Neural crest cell (in vitro differentiated cells): Measurements from ENCODE around the gene BAAT. TPM values are rescaled to one million over a fixed set of nuclear protein-coding genes. Genes with fewer than 3 reads are reported as not detected.

ENCODE experiments used
- DNase-seq: peaks from one replicate; pipeline ENCODE4 v3.0.0; 2021; ENCODE audit warnings: low read depth, mixed read lengths, low spot score
- H3K27ac Mint-ChIP-seq: one replicate; pipeline ENCODE4 v1.8.0; 2021; ENCODE audit warnings: mild to moderate bottlenecking, mixed read lengths; ENCODE audit not compliant: unreplicated experiment
- H3K27me3 Mint-ChIP-seq: 2 replicates; pipeline ENCODE4 v1.8.0; 2021; ENCODE audit warnings: low read depth, mild to moderate bottlenecking, mixed read lengths
- H3K36me3 Mint-ChIP-seq: 2 replicates; pipeline ENCODE4 v1.8.0; 2021; ENCODE audit warnings: low read depth, mild to moderate bottlenecking, mixed read lengths
- H3K4me1 Mint-ChIP-seq: 2 replicates; pipeline ENCODE4 v1.8.0; 2021; ENCODE audit warnings: mixed read lengths
- H3K4me3 Mint-ChIP-seq: one replicate; pipeline ENCODE4 v1.8.0; 2021; ENCODE audit warnings: mild to moderate bottlenecking, mixed read lengths
- H3K9me3 Mint-ChIP-seq: 2 replicates; pipeline ENCODE4 v1.8.0; 2021; ENCODE audit warnings: mixed read lengths
- total RNA-seq: library from RNA; stranded (reverse); gene quantifications from 2 replicates; pipeline ENCODE4 v1.2.1, GENCODE V29; 2021
- TF ChIP-seq, protein P1 (sequence below): fragments of 200-600 bp; sonication (generic); conservative IDR thresholded peaks from 2 replicates; pipeline ENCODE4 v1.5.0; 2021; ENCODE audit warnings: antibody characterized with exemption, mild to moderate bottlenecking

BAAT gene
- total RNA-seq, 1 donor from 2014 or later: 0.30 TPM

DNA sequence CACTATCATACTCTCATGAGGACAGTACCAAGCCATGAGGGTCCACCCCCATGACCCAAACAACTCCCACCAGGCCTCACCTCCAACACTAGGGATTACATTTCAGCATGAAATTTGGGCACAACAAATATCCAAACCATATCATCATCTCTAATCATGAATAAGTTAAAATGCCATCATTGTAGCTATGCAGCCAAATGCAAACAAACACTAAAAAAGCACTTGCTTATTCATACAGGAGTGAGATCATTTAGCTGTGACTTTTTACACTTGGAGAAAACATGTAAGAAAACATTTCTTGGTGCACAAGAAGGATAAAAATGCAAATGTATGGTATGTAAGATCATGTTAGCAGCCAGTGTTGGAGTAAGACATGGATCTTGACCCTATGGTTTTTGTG, 24.2 kb downstream of the BAAT start:
- Mint-ChIP-seq H3K27ac (no peak overlapping the region), H3K4me3 (no peak overlapping the region), H3K27me3 (no peaks in the 10 kb centered on the region), H3K36me3 (no peaks in the 10 kb centered on the region), H3K4me1 (no peaks in the 10 kb centered on the region), H3K9me3 (peaks cover 4% of the 10 kb centered on the region)
- TF ChIP-seq, protein P1, sequence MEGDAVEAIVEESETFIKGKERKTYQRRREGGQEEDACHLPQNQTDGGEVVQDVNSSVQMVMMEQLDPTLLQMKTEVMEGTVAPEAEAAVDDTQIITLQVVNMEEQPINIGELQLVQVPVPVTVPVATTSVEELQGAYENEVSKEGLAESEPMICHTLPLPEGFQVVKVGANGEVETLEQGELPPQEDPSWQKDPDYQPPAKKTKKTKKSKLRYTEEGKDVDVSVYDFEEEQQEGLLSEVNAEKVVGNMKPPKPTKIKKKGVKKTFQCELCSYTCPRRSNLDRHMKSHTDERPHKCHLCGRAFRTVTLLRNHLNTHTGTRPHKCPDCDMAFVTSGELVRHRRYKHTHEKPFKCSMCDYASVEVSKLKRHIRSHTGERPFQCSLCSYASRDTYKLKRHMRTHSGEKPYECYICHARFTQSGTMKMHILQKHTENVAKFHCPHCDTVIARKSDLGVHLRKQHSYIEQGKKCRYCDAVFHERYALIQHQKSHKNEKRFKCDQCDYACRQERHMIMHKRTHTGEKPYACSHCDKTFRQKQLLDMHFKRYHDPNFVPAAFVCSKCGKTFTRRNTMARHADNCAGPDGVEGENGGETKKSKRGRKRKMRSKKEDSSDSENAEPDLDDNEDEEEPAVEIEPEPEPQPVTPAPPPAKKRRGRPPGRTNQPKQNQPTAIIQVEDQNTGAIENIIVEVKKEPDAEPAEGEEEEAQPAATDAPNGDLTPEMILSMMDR: no peak
- DNase-seq: no peak

DNA sequence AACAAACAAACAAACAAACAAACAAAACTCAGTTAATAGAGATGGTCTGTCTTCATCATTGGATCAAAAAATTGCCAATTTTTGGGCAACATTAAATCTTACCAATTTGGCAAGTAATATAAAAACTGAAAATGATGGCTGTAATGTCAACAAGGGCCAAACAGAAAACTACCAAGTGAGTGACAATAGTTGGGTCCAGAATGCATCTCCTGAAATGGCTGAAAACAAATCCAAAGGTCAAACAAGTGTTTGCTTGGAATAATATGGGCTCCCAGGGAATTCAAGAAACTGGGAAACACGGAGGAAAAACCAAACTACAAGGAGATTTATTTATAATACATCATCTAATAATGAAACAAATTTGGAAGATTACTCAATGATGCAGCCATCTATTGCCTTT, 25.1 kb downstream of the BAAT start:
- Mint-ChIP-seq H3K4me3 (no peak overlapping the region), H3K9me3 (peaks cover 4% of the 10 kb centered on the region), H3K36me3 (no peaks in the 10 kb centered on the region), H3K27ac (no peak overlapping the region), H3K27me3 (no peaks in the 10 kb centered on the region), H3K4me1 (no peaks in the 10 kb centered on the region)
- TF ChIP-seq, protein P1: no peak
- no peak for DNase-seq

DNA sequence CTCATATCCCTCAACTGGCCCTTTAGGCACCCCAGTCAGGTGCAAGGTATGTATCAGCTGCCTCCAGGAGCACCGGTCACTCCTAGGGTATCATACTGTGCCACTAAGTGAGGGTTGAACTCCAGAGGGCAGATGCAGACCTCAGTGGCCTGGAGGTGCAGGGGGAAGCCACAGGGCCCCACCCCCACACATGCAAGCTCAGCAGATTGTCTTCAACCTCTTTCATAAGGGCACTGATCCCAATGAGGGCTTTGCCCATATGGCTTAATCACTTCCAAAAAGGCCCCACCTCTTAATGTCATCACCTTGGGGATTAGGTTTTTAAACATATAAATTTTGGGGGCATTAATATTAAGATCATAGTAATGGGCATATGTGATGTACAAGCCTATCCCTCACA, 28.2 kb downstream of the BAAT start:
- Mint-ChIP-seq H3K36me3 (no peaks in the 10 kb centered on the region), H3K9me3 (no peaks in the 10 kb centered on the region), H3K4me1 (no peaks in the 10 kb centered on the region), H3K27me3 (no peaks in the 10 kb centered on the region), H3K27ac (no peak overlapping the region), H3K4me3 (no peak overlapping the region)
- TF ChIP-seq, protein P1: no peak
- DNase-seq: no peak

DNA sequence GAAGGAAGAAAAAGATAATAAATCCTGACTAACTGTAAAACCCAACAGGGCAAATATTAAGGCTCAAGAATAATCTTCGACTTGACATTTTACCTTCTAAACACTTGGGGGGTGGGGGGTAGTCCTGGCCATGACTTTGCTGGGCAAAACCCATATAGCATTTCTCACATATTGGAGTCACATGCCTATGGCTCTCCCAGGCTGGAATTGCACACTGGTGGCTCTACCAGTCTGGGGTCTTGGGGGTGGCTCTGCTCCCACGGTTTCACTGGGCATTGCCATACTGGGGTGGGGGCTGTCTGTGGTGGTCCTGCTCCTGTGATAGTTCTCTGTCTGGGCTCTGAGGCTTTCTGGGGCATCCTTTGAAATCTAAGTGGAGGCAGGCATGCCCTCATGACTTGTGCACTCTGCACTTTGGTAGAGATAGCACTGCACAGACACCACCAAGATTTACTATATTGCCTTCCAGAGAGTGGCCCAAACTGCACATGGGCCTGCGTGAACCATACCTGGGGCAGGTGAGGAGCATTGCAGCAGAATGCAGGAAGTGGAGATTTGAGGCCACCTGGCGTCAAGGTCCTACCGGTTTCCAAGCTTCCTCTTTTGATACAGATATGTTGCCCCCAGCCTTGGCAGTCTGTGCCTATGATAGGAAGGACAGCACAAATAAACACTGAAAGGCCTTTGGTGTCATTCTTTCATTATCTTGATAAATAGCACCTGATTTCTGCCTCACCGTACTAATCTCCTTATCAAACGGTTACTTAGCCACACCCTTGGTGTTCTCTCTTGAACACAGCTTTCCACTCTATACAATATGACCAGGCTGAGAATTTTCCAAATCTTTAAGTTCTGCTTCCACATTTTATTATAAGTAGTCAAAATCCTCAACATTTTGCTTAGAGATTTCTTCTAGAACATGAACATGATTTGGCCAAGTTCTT, 29.8 kb downstream of the BAAT start:
- no peak for DNase-seq
- no peaks in the 10 kb centered on the region for H3K9me3 Mint-ChIP-seq
- H3K36me3 Mint-ChIP-seq: no peaks in the 10 kb centered on the region
- no peak overlapping the region for H3K4me3 Mint-ChIP-seq
- no peak overlapping the region for H3K27ac Mint-ChIP-seq
- TF ChIP-seq, protein P1: no peak
- no peaks in the 10 kb centered on the region for H3K27me3 Mint-ChIP-seq
- no peaks in the 10 kb centered on the region for H3K4me1 Mint-ChIP-seq

DNA sequence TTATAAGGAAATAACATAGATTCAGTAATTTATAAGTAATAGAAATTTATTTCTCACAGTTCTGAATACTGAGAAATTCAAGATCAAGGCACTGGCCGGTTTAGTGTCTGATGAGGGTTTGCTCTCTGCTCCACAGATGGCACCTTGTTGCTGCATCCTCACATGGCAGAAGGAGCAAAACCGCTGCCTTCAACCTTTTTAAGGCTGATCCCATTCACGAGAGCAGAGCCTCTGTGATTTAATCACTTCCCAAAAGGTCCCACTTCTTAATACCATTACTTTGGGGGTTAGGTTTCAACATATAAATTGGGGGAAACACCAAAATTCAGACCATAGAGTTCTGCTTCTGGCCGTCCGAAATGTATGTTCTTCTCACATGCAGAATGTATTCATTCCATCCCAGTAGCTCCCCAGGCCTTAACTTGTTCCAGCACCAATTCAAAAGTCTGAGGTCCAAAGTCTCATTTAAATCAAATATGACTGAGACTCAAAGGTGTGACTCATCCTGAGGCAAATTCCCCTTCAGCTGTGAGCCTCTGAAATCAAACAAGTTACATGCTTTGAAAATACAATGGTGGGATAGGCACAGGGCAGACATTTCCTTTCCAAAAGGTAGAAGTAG, 30.6 kb downstream of the BAAT start:
- no peaks in the 10 kb centered on the region for H3K36me3 Mint-ChIP-seq
- no peak for DNase-seq
- no peaks in the 10 kb centered on the region for H3K27me3 Mint-ChIP-seq
- no peaks in the 10 kb centered on the region for H3K9me3 Mint-ChIP-seq
- no peak overlapping the region for H3K27ac Mint-ChIP-seq
- TF ChIP-seq, protein P1: no peak
- H3K4me1 Mint-ChIP-seq: no peaks in the 10 kb centered on the region
- H3K4me3 Mint-ChIP-seq: no peak overlapping the region
